Activated CD4-positive, alpha-beta T cell treated with anti-CD3 and anti-CD28 coated beads, Interleukin-2, amount 10 ng/mL, durations not matched to agents 24 days and 14 days (primary cell): ENCODE data around the gene FOLR1. TPM values are rescaled to one million over a fixed set of nuclear protein-coding genes. Genes with fewer than 3 reads are reported as not detected.

Experiments
- DNase-seq: peaks from one replicate; pipeline ENCODE4 v3.0.0; 2022
- H3K27ac Mint-ChIP-seq: one replicate; pipeline ENCODE4 v1.8.0; 2022; ENCODE audit warnings: mild to moderate bottlenecking, mixed read lengths
- H3K27me3 Mint-ChIP-seq: one replicate; pipeline ENCODE4 v1.8.0; 2022; ENCODE audit warnings: mixed read lengths
- H3K36me3 Mint-ChIP-seq: one replicate; pipeline ENCODE4 v1.8.0; 2022; ENCODE audit warnings: low read depth, mild to moderate bottlenecking, mixed read lengths
- H3K4me1 Mint-ChIP-seq: one replicate; pipeline ENCODE4 v1.8.0; 2021; ENCODE audit warnings: mixed read lengths
- H3K4me3 Mint-ChIP-seq: one replicate; pipeline ENCODE4 v1.8.0; 2022; ENCODE audit warnings: mild to moderate bottlenecking, moderate library complexity, mixed read lengths
- H3K9me3 Mint-ChIP-seq: one replicate; pipeline ENCODE4 v1.8.0; 2021; ENCODE audit warnings: mixed read lengths
- intact Hi-C: fragments of 100-400 bp; cut with micrococcal nuclease; formaldehyde crosslinking; loops from one replicate; pipeline ENCODE4 v1.15.1; 2023
- total RNA-seq: library from RNA; stranded (reverse); gene quantifications from 2 replicates; pipeline ENCODE4 v1.2.3, GENCODE V29; 2022

The FOLR1 gene
- total RNA-seq, 1 donor from 2014 or later = not detected

DNA sequence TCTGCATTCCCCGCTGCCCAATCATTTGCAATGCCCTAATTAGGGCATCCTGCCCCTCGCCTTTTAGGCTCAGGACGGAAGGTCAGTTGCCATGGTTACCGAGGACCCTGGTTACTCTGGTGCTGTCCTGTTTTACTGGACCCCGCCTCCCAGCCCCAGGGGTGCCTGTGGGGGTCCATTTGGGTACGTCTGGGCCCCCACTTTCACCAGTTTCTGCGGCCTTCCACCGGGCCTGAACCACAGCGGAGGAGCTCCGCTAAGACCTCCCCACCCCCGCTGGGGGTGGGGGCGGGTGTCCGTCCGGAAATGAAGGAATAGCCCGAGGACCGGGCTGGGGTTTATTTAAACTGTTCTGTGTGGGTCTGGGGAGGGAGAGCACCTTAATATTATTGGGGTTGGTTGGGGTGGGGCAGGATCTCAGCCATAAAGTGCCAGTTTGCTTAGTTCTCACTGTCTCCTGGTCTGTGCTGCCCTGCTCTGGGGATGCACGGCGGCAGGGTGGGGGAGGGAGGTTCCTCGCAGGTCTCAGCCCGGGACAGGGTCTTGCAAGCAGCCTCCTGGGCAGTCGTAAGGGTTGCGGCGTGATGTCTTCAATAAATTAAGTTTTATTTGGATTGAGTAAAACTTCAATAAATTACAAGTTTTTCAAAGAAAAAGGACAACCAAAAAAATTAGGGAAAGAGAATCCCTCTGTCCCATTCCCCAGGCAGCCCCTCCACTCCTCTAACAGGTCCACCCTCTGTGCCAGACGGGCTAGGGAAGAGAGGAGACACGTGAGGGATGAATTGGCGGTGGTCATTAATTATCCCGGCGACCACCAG, 46.8 kb downstream of the FOLR1 start:
- intact Hi-C loops = loop anchor here (2.0 kb wide), 1 partner anchor 14 kb away; the partner anchor contains the start of gene INPPL1
- H3K9me3 Mint-ChIP-seq = no peaks in the 10 kb centered on the region

DNA sequence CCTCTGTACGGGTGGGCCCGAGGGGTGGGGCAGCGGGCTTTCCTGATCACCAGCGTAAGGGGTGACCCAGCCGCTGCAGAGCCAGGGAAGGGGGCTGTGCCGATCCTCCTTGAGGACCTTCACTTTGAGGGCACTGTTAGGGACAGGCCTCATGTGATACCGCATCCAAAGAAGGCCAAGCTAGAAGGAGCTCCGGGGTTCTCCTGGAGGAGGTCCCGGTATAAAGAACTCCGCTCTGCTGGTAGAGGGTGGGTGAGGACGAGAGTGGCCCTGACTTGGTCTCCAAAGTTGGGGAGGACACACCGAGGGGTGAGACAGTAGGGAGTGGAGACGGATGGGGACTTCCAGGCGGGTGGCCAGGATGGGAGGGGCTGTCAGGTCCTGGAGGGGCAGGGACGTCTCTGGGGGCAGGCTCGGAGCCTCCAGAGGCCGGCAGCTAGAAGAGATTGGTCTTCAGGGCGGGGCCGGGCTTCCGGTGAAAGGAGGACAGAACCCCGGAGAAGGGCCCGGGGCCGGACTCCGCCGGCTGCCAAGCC, 47.4 kb downstream of the FOLR1 start:
- Mint-ChIP-seq H3K4me1 (peaks cover 14% of the 10 kb centered on the region), H3K9me3 (no peaks in the 10 kb centered on the region), H3K36me3 (peaks cover 34% of the 10 kb centered on the region), H3K4me3 (peak overlapping the region; percentile 56), H3K27ac (no peak overlapping the region), H3K27me3 (peaks cover 45% of the 10 kb centered on the region)
- intact Hi-C loops = loop anchor here (2.0 kb wide), 1 partner anchor 15 kb away; the partner anchor contains the start of gene INPPL1
- no peak for DNase-seq

More for the DNA sequence above, 46.8 kb downstream of the FOLR1 start:
- no peak overlapping the region for H3K27ac Mint-ChIP-seq
- peaks cover 38% of the 10 kb centered on the region for H3K36me3 Mint-ChIP-seq
- DNase-seq = no peak
- no peak overlapping the region for H3K4me3 Mint-ChIP-seq
- H3K27me3 Mint-ChIP-seq = peaks cover 44% of the 10 kb centered on the region
- peaks cover 13% of the 10 kb centered on the region for H3K4me1 Mint-ChIP-seq

DNA sequence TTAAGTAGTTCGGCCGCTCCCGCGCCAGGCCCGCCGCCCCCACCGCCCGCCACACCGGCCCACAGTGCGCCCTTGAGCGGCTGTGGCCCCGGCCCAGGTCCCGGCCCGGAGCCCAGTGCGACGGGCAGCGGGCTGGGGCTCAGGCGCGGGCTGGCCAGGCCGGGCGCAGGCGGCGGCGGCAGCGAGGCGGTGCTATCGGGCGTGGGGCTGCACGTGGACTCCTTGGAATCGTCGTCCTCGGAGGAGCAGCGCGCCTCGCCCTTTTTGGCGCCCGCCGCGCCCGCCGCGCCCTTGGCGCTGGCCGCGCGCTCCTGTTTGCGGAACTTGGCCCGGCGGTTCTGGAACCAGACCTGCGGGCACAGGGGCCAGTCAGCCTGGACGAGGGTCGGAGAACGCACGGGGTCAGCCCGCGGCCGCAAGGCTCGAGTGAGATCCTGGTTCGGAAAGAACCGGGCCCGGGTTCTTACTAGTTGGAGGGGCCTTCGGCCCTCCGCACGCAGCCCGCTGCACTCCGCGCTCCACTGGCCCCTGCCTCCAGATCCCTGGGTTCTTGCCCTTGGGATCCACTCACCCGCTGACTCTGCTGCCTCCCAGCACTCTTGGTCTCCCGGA, 48.0 kb downstream of the FOLR1 start:
- Mint-ChIP-seq H3K9me3 (no peaks in the 10 kb centered on the region), H3K4me3 (peak overlapping the region; percentile 70), H3K36me3 (peaks cover 29% of the 10 kb centered on the region), H3K27ac (peak overlapping the region; percentile 78), H3K4me1 (peaks cover 18% of the 10 kb centered on the region), H3K27me3 (peaks cover 50% of the 10 kb centered on the region)
- intact Hi-C loops = loop anchor here (2.0 kb wide), 1 partner anchor 15 kb away; the partner anchor contains the start of gene INPPL1
- no peak for DNase-seq

DNA sequence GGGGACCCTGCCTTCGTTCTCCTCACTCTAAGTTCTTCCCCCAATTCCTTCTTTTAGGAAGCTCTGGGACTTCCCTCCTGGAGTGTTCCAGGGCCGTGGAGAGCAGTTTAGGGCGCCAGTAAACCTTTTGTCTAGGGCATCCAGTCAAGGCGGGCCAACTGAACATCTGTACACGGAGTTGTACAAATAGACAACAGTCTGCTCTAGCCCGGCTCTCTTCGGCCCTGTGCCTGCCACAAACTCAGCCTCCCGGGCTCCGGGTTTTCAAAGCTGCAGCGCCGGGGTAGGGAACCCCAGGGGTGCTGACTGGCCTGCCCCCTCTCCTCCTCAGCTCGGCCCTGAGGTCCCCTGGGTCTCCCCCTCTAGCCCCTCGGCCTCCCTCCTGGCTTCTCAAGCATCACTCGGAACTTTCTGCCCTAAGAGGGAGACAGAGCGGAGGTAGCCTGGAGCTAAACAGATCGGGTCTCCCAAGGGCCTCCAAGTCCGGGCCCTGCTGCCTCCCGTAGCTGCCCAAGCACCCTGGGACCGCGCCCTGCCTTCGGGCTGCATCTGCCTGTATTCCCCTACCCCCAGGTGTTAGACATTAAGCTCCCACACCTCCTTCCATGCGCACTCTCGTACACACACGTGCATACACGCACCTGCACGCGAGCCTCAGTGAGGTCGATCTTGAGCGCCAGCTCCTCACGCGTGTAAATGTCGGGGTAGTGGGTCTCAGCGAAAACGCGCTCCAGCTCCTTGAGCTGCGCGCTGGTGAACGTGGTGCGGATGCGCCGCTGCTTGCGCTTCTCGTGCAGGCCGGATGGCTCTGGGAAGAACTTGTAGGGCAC, 48.7 kb downstream of the FOLR1 start:
- intact Hi-C loops = no loop called here
- Mint-ChIP-seq H3K4me3 (peak overlapping the region; percentile 70), H3K4me1 (peaks cover 18% of the 10 kb centered on the region), H3K27me3 (peaks cover 50% of the 10 kb centered on the region), H3K27ac (peak overlapping the region; percentile 78), H3K9me3 (no peaks in the 10 kb centered on the region), H3K36me3 (peaks cover 27% of the 10 kb centered on the region)
- DNase-seq = no peak

GRCh38 chr11:72241291-72241781, 49.4 kb downstream of the FOLR1 start:
- no peak overlapping the region for H3K27ac Mint-ChIP-seq
- H3K4me3 Mint-ChIP-seq = no peak overlapping the region
- intact Hi-C loops = no loop called here
- DNase-seq = no peak
- H3K36me3 Mint-ChIP-seq = peaks cover 23% of the 10 kb centered on the region
- peaks cover 18% of the 10 kb centered on the region for H3K4me1 Mint-ChIP-seq
- no peaks in the 10 kb centered on the region for H3K9me3 Mint-ChIP-seq
- peaks cover 50% of the 10 kb centered on the region for H3K27me3 Mint-ChIP-seq

DNA sequence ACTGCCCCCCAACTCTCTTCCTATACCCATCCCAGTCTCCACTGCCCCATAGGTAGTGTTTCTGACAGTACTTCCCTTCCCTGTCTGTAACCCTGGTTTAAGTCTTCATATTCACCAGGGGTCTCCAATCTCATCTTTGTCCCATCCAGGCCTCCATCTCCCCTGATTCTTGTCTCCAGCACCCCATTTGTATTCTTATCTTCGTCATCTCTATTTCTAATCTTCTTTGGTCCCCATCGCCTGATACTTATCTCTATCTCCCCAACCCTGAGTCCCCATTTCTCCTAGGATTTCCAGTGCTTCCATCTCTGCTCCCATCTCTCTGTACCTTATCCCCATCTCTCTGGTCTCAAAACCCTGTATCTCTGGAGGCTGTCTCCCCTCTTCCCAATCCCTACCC, 50.2 kb downstream of the FOLR1 start:
- Mint-ChIP-seq H3K9me3 (no peaks in the 10 kb centered on the region), H3K27ac (no peak overlapping the region), H3K36me3 (peaks cover 15% of the 10 kb centered on the region), H3K27me3 (peaks cover 50% of the 10 kb centered on the region), H3K4me3 (peak overlapping the region; percentile 14), H3K4me1 (peaks cover 18% of the 10 kb centered on the region)
- DNase-seq = no peak
- intact Hi-C loops = no loop called here

DNA sequence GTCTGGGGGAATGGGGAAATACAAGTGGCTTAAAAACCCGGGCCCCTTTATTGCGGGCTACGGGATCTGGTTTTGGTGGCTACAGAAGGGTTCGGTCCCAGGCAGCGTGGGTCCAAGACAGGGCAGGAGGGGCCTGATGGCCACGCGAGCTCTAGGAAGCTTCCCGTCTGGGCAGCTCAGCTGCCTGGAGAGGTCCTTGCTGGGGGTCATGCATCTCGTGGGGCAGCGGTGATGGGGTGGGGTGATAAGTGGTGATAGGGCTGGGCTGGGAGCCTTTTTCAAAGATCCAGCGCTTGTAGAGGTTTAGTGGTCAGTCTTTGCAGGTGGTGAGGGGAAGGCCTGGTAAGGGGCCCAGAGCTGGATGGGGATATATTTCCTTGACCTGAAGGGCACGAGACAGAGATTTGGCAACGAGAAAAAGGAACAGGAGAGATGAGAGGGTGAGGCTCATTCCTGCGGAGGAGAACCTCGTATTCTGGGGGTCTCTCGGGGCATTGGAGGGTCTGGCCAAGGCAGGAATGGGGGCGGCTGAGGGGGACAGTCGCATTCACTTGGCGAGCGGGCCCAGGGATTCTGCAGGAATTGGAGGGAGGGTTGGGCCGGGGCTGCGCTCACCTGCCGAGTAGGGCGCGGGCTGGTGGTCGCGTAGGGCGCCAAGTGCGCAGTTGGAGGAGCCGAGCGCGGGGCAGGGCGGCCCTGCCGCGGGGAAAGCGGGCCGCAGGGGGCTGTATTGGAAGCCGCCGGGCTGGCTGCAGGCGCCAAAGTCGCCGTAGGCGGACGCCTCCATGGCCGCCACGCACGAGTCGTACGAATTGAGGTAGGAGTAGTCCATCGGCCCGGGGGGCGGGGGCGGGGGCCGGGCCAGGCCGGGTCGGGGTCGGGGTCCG, 51.5 kb downstream of the FOLR1 start:
- Mint-ChIP-seq H3K9me3 (no peaks in the 10 kb centered on the region), H3K4me3 (peak overlapping the region; percentile 35), H3K36me3 (peaks cover 12% of the 10 kb centered on the region), H3K4me1 (peaks cover 18% of the 10 kb centered on the region), H3K27me3 (peaks cover 53% of the 10 kb centered on the region), H3K27ac (no peak overlapping the region)
- no peak for DNase-seq
- intact Hi-C loops = no loop called here

- Mint-ChIP-seq H3K4me1 (peaks cover 18% of the 10 kb centered on the region), H3K36me3 (peaks cover 9% of the 10 kb centered on the region), H3K27me3 (peaks cover 51% of the 10 kb centered on the region), H3K27ac (no peak within 1 kb of the TSS), H3K9me3 (no peaks in the 10 kb centered on the region), H3K4me3 (peak within 1 kb of the TSS; percentile 35)
- intact Hi-C loops = no loop called here
- DNase-seq = no peak
Observed at GRCh38 chr11:72244060-72244360, 52.1 kb downstream of the FOLR1 start, which contains the start of gene PHOX2A. PHOX2A (minus strand) TSS chr11:72244176; CDS start chr11:72244004, 172 bp downstream.

- H3K36me3 Mint-ChIP-seq = peaks cover 7% of the 10 kb centered on the region
- no peak overlapping the region for H3K27ac Mint-ChIP-seq
- intact Hi-C loops = loop anchor here (5.0 kb wide), 1 partner anchor 188 kb away; the partner anchor contains the start of gene CLPB
- no peaks in the 10 kb centered on the region for H3K9me3 Mint-ChIP-seq
- DNase-seq = no peak
- no peak overlapping the region for H3K4me3 Mint-ChIP-seq
- peaks cover 16% of the 10 kb centered on the region for H3K4me1 Mint-ChIP-seq
- H3K27me3 Mint-ChIP-seq = peaks cover 48% of the 10 kb centered on the region
Observed at GRCh38 chr11:72244361-72245262, 52.7 kb downstream of the FOLR1 start.

GRCh38 chr11:72245263-72245816, 53.4 kb downstream of the FOLR1 start:
- Mint-ChIP-seq H3K27ac (no peak overlapping the region), H3K9me3 (no peaks in the 10 kb centered on the region), H3K36me3 (peaks cover 6% of the 10 kb centered on the region), H3K4me3 (no peak overlapping the region), H3K4me1 (peaks cover 15% of the 10 kb centered on the region), H3K27me3 (peaks cover 49% of the 10 kb centered on the region)
- DNase-seq = no peak
- intact Hi-C loops = loop anchor here (5.0 kb wide), 1 partner anchor 187 kb away; the partner anchor contains the start of gene CLPB
